HepG2 (cell line): Measurements from ENCODE around the gene THAP3.

Source experiments
- CBX1 ChIP-seq: IDR thresholded peaks from one replicate; pipeline ENCODE4 v1.6.1; 2016; ENCODE audit warnings: antibody characterized with exemption, low read depth
- EZH2 ChIP-seq: conservative IDR thresholded peaks from 2 replicates; pipeline ENCODE4 v1.6.1; 2012; ENCODE audit warnings: mild to moderate bottlenecking, low read depth, low read length, moderate library complexity
- NFE2L2 ChIP-seq: fragments of 150-350 bp; IDR thresholded peaks from 2 replicates; pipeline ENCODE4 v1.6.1; 2014; ENCODE audit warnings: low read length
- REST ChIP-seq, 2 experiments: IDR thresholded peaks; 2 replicates each; pipeline ENCODE4 v1.6.1; 2011 to 2012; ENCODE audit warnings: low read length in 2 of 2, borderline replicate concordance in 1 of 2, low read depth in 1 of 2, mild to moderate bottlenecking in 1 of 2, moderate library complexity in 1 of 2
- RFX5 ChIP-seq: IDR thresholded peaks from 2 replicates; pipeline ENCODE4 v1.6.1; 2011; ENCODE audit warnings: low read depth, low read length, improper control_type of control experiment
- TMF1 ChIP-seq: sonication (generic); formaldehyde crosslinking; IDR thresholded peaks from 2 replicates; pipeline ENCODE4 v1.8.1; 2022; ENCODE audit warnings: low read depth, missing genetic modification reagents
- ZNF274 ChIP-seq: sonication (generic); formaldehyde crosslinking; IDR thresholded peaks from 2 replicates; pipeline ENCODE4 v1.5.1; 2020; ENCODE audit warnings: mild to moderate bottlenecking, missing genetic modification reagents
- TF ChIP-seq, protein P1 (sequence below): sonication (generic); formaldehyde crosslinking; IDR thresholded peaks from 2 replicates; pipeline ENCODE4 v1.5.0; 2020; ENCODE audit warnings: mild to moderate bottlenecking, missing genetic modification reagents, moderate library complexity

GRCh38 chr1:6657138-6657537 lies 32.5 kb downstream of the THAP3 start:
- TF ChIP-seq, protein P1, sequence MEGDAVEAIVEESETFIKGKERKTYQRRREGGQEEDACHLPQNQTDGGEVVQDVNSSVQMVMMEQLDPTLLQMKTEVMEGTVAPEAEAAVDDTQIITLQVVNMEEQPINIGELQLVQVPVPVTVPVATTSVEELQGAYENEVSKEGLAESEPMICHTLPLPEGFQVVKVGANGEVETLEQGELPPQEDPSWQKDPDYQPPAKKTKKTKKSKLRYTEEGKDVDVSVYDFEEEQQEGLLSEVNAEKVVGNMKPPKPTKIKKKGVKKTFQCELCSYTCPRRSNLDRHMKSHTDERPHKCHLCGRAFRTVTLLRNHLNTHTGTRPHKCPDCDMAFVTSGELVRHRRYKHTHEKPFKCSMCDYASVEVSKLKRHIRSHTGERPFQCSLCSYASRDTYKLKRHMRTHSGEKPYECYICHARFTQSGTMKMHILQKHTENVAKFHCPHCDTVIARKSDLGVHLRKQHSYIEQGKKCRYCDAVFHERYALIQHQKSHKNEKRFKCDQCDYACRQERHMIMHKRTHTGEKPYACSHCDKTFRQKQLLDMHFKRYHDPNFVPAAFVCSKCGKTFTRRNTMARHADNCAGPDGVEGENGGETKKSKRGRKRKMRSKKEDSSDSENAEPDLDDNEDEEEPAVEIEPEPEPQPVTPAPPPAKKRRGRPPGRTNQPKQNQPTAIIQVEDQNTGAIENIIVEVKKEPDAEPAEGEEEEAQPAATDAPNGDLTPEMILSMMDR (CRISPR knock-in tag) = no peak
- TF ChIP-seq NFE2L2 = no peak
- no peak for TF ChIP-seq ZNF274 (CRISPR knock-in tag)
- no peak for TF ChIP-seq CBX1
- TF ChIP-seq REST (IDR thresholded peaks at IDR 0.05; ENCODE audit: borderline replicate concordance in 1 of 2, low read depth in 1 of 2, low read length in 2 of 2) = no peak
- no peak for TF ChIP-seq EZH2
- TF ChIP-seq RFX5 = no peak
- no peak for TF ChIP-seq TMF1 (CRISPR knock-in tag)
